Measurements from ENCODE around the gene PDE2A. TPM values are rescaled to one million over a fixed set of nuclear protein-coding genes. Genes with fewer than 3 reads are reported as not detected.
A peak's percentile ranks its signal among the peaks of the same experiment; 100 is the strongest.
"Not testable (repeated sequence)": the region's sequence is repeated elsewhere in the genome, so short reads cannot be mapped to it uniquely, and the experiment has no call there.

Gene PDE2A
- total RNA-seq, 1 donor = not detected

GRCh38 chr11:72569966-72570892 lies 104.0 kb downstream of the PDE2A start:
- peak; percentile 88 for DNase-seq (ENCODE audit: low read depth)
- no peak overlapping the region for H3K4me3 ChIP-seq (ENCODE audit: low read depth, low read length)
- TF ChIP-seq, protein P1, sequence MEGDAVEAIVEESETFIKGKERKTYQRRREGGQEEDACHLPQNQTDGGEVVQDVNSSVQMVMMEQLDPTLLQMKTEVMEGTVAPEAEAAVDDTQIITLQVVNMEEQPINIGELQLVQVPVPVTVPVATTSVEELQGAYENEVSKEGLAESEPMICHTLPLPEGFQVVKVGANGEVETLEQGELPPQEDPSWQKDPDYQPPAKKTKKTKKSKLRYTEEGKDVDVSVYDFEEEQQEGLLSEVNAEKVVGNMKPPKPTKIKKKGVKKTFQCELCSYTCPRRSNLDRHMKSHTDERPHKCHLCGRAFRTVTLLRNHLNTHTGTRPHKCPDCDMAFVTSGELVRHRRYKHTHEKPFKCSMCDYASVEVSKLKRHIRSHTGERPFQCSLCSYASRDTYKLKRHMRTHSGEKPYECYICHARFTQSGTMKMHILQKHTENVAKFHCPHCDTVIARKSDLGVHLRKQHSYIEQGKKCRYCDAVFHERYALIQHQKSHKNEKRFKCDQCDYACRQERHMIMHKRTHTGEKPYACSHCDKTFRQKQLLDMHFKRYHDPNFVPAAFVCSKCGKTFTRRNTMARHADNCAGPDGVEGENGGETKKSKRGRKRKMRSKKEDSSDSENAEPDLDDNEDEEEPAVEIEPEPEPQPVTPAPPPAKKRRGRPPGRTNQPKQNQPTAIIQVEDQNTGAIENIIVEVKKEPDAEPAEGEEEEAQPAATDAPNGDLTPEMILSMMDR (IDR thresholded peaks at IDR 0.05; ENCODE audit: insufficient read depth, low read length) = no peak

- peak; percentile 34 for DNase-seq (ENCODE audit: low read depth)
- H3K4me3 ChIP-seq (ENCODE audit: low read depth, low read length) = no peak overlapping the region
- TF ChIP-seq, protein P1 (IDR thresholded peaks at IDR 0.05; ENCODE audit: insufficient read depth, low read length) = no peak
These were observed 105.4 kb downstream of the PDE2A start for GRCh38 chr11:72568861-72569260.

GRCh38 chr11:72562431-72562830 lies 111.8 kb downstream of the PDE2A start:
- TF ChIP-seq, protein P1 (IDR thresholded peaks at IDR 0.05; ENCODE audit: insufficient read depth, low read length) = no peak
- DNase-seq (ENCODE audit: low read depth) = no peak
- no peak overlapping the region for H3K4me3 ChIP-seq (ENCODE audit: low read depth, low read length)

GRCh38 chr11:72561856-72562255 lies 112.4 kb downstream of the PDE2A start:
- DNase-seq (ENCODE audit: low read depth) = peak; percentile 81
- TF ChIP-seq, protein P1 (IDR thresholded peaks at IDR 0.05; ENCODE audit: insufficient read depth, low read length) = no peak
- no peak overlapping the region for H3K4me3 ChIP-seq (ENCODE audit: low read depth, low read length)

DNA sequence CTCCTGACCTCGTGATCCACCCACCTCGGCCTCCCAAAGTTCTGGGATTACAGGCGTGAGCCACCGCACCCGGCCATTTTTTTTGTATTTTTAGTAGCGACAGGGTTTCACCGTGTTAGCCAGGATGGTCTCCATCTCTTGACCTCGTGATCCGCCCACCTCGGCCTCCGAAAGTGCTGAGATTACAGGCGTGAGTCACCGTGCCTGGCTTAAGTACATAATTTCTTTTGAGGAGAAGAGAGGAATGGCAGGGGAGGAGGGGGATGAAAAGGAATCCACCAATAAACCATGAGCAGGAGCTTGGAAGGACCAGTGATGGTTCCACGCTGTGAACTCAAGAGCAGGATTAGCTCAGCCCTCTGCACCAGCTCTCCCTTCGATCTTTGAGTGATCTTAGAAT lies 113.4 kb downstream of the PDE2A start:
- not testable (repeated sequence) for DNase-seq (ENCODE audit: low read depth)

DNA sequence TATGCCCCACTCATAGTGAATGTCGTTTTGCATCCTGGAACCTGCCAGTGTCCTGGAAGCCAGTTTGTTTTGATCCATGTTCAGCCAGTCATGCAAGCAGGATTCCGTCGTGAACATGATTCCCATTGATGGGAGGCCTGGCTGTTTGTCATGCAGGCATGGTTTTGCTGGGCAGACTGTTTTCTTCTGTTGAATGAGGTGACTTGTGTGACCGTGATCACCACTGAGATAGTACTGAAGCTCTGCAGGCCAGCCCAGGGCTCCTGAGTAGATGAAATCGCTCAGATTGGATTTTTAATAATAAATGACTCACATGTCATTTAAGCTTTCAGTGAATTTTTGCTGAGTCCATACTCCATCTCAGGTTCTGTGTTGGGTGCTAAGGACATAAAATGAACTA lies 117.8 kb downstream of the PDE2A start:
- H3K4me3 ChIP-seq (ENCODE audit: low read depth, low read length) = no peak overlapping the region
- no peak for DNase-seq (ENCODE audit: low read depth)
- TF ChIP-seq, protein P1 (IDR thresholded peaks at IDR 0.05; ENCODE audit: insufficient read depth, low read length) = no peak

More for the DNA sequence above, 113.4 kb downstream of the PDE2A start:
- not testable (repeated sequence) for H3K4me3 ChIP-seq (ENCODE audit: low read depth, low read length)

GRCh38 chr11:72555014-72555522 lies 119.2 kb downstream of the PDE2A start:
- not testable (repeated sequence) for H3K4me3 ChIP-seq (ENCODE audit: low read depth, low read length); DNase-seq (ENCODE audit: low read depth)
